Measurements from ENCODE around the gene ARAP1.
A peak's percentile ranks its signal among the peaks of the same experiment; 100 is the strongest.

The ARAP1 gene

GRCh38 chr11:72754544-72755155 lies 2.4 kb upstream of the ARAP1 start:
- H3K4me3 ChIP-seq (ENCODE audit: low read depth, low read length) = no peak overlapping the region
- TF ChIP-seq CTCF (IDR thresholded peaks at IDR 0.05; ENCODE audit: insufficient read depth, low read length, missing control alignments) = no peak
- CTCF ChIA-PET = no interaction called here
- POLR2A ChIA-PET = no interaction called here
- DNase-seq (ENCODE audit: low read depth, low spot score) = no peak

DNA sequence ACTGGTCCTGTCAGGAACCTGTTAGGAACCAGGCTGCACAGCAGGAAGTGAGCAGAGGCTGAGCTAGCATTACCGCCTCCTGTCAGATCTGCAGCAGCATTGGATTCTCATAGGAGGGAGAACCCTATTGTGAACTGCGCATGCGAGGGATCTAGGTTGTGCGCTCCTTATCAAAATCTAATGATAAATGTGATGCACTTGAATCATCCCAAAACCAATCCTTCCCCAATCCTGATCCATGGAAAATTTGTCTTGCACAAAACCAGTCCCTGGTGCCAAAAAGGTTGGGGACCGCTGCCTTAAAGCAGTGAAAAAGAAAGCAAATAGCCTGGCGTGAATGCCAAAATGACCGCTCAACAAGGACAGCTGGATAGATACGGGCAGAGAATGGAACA lies 1.9 kb upstream of the ARAP1 start:
- H3K4me3 ChIP-seq (ENCODE audit: low read depth, low read length) = no peak overlapping the region
- POLR2A ChIA-PET = no interaction called here
- no peak for TF ChIP-seq CTCF (IDR thresholded peaks at IDR 0.05; ENCODE audit: insufficient read depth, low read length, missing control alignments)
- DNase-seq (ENCODE audit: low read depth, low spot score) = no peak
- CTCF ChIA-PET = no interaction called here

DNA sequence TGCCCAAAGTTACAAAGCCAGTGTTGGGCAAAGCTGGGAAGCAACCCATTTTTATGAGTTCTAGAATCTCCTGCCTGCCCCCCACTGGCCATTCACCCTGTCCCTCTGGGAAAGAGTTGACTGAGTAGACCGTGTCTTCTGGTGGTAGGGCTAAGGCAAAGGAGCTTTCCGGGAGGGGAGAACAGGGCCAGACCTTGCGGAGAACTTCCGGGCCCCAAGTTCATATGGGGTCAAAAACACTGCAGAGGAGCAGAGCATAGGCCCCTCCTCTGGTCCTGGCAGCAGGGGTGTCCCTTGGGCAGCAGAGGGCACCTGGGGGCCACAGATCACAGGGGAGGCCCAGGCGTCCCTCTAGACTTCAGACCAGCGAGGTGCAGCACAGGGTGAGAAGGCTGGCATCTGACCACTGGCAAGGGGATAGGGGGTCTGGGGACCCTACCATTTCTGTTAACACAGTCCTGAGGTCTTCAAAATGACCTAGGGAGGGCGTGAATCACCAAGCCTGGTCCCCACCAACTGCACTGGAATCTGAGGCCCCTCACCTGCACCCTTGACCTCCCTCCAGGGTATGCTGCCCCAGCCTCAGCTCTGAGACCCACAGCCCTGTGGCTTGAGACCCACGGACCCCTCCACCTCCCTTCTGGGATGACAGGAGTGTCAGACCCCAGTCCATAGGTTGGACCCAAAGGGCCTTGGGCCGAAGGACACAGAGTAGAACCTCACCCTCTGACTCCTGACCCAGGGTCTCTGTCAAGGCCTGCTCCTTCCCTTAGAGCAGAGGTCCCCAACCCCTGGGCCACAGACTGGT lies 1.3 kb upstream of the ARAP1 start:
- ChIA-PET POLR2A (no interaction called here), CTCF (interaction anchor here (1.6 kb wide), 1 partner anchor 28 kb away, joined by 7 read pairs; no protein-coding TSS in a partner anchor)
- no peak for TF ChIP-seq CTCF (IDR thresholded peaks at IDR 0.05; ENCODE audit: insufficient read depth, low read length, missing control alignments)
- DNase-seq (ENCODE audit: low read depth, low spot score) = no peak
- H3K4me3 ChIP-seq (ENCODE audit: low read depth, low read length) = no peak overlapping the region

DNA sequence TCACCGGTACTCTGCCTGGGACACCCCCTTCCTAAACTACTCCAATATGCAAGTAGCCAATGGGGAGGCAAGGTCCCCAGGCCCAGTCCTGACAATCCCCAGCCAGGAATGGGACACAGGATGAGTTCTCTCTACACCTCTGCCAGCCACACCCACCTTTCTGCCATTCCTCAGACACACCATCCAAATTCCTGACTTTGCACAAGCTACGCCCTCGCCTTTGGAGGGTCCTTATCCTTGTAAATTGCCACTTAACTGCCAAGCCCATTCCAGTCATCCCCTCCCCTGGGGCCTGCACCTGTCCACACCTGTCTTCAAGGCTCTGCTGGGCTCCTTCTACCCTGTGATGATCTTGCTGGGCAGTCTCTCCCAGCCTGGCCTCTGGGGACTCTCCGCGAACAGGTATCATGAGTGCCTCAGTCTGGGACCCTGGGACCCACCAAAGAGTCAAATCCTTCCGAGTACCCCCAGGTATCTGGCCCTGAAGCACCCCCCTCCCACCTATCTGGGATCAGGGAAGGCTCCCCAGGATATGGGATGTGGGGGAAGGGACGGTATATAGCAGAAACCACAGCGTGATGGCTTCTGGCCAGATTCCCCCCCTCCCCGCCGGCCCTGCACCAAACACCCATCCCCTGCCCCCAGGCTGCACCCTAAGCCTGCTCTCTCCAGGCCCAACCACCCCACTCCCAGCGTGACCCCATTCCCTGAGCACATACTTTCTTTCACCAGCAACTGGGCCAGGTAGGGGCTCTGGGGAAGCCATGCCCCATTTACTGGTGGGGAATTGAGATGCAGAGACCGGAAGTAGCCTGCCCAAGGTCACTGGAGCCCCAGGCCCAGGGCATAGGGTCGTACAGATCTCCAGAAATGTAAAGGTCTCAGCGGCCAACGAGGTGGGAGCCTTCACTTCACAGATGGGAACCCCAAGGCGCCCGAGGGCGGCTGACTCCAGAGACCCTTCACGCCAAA lies 806 bp downstream of the ARAP1 start:
- CTCF ChIA-PET = interaction anchor here (1.3 kb wide), 1 partner anchor 22 kb away, joined by 3 read pairs; no protein-coding TSS in a partner anchor
- DNase-seq (ENCODE audit: low read depth, low spot score) = no peak
- no peak for TF ChIP-seq CTCF (IDR thresholded peaks at IDR 0.05; ENCODE audit: insufficient read depth, low read length, missing control alignments)
- H3K4me3 ChIP-seq (ENCODE audit: low read depth, low read length) = peak overlapping the region; percentile 70
- POLR2A ChIA-PET = no interaction called here

DNA sequence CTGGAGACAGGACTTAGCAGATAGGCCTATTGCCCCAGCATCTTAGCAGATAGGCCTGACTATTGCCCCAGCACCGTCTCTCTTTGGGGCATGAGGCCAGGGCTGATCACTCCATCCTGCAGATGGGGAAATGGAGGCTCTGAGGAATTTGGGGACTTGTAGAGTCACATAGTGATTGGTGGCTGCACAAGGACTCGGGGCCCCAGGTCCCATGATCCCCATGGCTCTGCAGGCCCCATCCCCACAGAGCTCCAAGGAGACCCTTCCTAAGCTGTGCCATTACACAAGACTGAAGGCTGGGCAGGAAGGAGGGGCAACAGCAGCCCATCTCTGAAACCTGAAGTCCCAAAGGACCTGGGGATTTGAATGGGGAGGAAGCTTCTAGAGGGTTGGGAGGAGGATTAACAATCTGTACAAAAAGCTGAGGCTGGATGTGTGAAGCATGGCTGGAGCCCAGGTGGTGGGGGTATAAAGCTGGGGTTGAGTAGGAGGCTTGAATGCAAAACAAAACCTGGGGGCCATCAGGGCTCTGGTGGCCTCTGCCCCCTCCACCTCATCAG lies 1.6 kb downstream of the ARAP1 start:
- CTCF ChIA-PET = interaction anchor here (1.0 to 1.3 kb wide), 3 partner anchors 8 to 25 kb away, joined by 3 to 4 read pairs (median 3); no protein-coding TSS in a partner anchor
- POLR2A ChIA-PET = no interaction called here
- 0 out of 2 replicates have a peak overlapping the region, but pooled peaks have one; percentile 3 for H3K4me3 ChIP-seq (ENCODE audit: low read depth, low read length)
- no peak for DNase-seq (ENCODE audit: low read depth, low spot score)
- no peak for TF ChIP-seq CTCF (IDR thresholded peaks at IDR 0.05; ENCODE audit: insufficient read depth, low read length, missing control alignments)

Measured in AG04449 (cell line).